Spleen (tissue), 11 donors: ENCODE measurements around the gene DNAJB9. TPM values are rescaled to one million over a fixed set of nuclear protein-coding genes. Genes with fewer than 3 reads are reported as not detected.

Experiments
- DNase-seq: peaks from one replicate; pipeline ENCODE4 v3.0.0-alpha.2; 2020
- H3K27ac ChIP-seq, 8 donors: fragments of 200-600 bp; sonication (generic) in 7 of 8; 1 replicate in 4 of 8; 2 replicates in 4 of 8; pipeline versions ENCODE4 v1.5.0 to v1.8.0; 2016 to 2021; ENCODE audit warnings: inconsistent platforms in 4 of 8, mild to moderate bottlenecking in 4 of 8, moderate library complexity in 1 of 8
- H3K27me3 ChIP-seq, 7 donors: fragments of 200-600 bp; sonication (generic) in 6 of 7; replicated peaks in 1 of 7; 1 replicate in 4 of 7; 2 replicates in 3 of 7; pipeline versions ENCODE4 v1.5.0 to v1.8.0; 2016 to 2021; ENCODE audit warnings: inconsistent platforms in 3 of 7, mild to moderate bottlenecking in 1 of 7
- H3K36me3 ChIP-seq, 6 donors: fragments of 200-600 bp; sonication (generic) in 5 of 6; 1 replicate in 4 of 6; 2 replicates in 2 of 6; pipeline versions ENCODE4 v1.5.0 to v1.8.0; 2016 to 2021; ENCODE audit warnings: inconsistent platforms in 2 of 6
- H3K4me1 ChIP-seq, 6 donors: fragments of 200-600 bp; sonication (generic) in 5 of 6; 1 replicate in 3 of 6; 2 replicates in 3 of 6; pipeline versions ENCODE4 v1.5.0 to v1.8.0; 2016 to 2021; ENCODE audit warnings: inconsistent platforms in 3 of 6
- H3K4me3 ChIP-seq, 8 donors: fragments of 200-600 bp; sonication (generic) in 7 of 8; 1 replicate in 4 of 8; 2 replicates in 4 of 8; pipeline versions ENCODE4 v1.5.0 to v1.8.0; 2016 to 2021; ENCODE audit warnings: inconsistent platforms in 4 of 8, mild to moderate bottlenecking in 4 of 8, moderate library complexity in 2 of 8
- H3K9me3 ChIP-seq, 8 donors: fragments of 200-600 bp; sonication (generic) in 7 of 8; 1 replicate in 4 of 8; 2 replicates in 4 of 8; pipeline versions ENCODE4 v1.5.0 to v1.8.0; 2016 to 2021; ENCODE audit warnings: inconsistent platforms in 4 of 8
- POLR2A ChIP-seq, 3 donors: fragments of 450-650 bp; IDR thresholded peaks; one replicate each; pipeline ENCODE4 v1.5.1; 2017; ENCODE audit warnings: antibody characterized with exemption in 3 of 3, mild to moderate bottlenecking in 1 of 3
- POLR2AphosphoS5 ChIP-seq, 3 donors: sonication (generic); formaldehyde crosslinking; IDR thresholded peaks; one replicate each; pipeline ENCODE4 v1.5.1; 2017; ENCODE audit warnings: antibody characterized with exemption in 3 of 3
- WGBS, 5 donors: extraction: QIAGEN DNeasy Blood & Tissue Kit in 3 of 5; methylation state at CpG; one replicate each; pipeline versions ENCODE4 v1.1.5 to v1.1.7; 2013 to 2018; 5-methylcytosine and 5-hydroxymethylcytosine counted together
- intact Hi-C: fragments of 100-400 bp; cut with DNase I; formaldehyde crosslinking; loops from one replicate; pipeline ENCODE4 v1.15.0; 2023; ENCODE audit warnings: low total_unique reads
- polyA plus RNA-seq, 3 donors: library from polyadenylated mRNA; stranded (reverse); fragments of 200-250 nt; gene quantifications; one replicate each; pipeline ENCODE4 v1.2.1, GENCODE V29; 2013
- total RNA-seq, 7 donors: library from RNA; depleted of rRNA in 3 of 7; stranded (reverse); fragments of >200 nt in 3 of 7; fragmentation: NEBNext Ultra II Directional in 4 of 7; extraction: Animal tissue kit (Norgen Biotek cat#: 25700) in 4 of 7; gene quantifications; one replicate each; pipeline versions ENCODE4 v1.1.0 to v1.2.1, GENCODE V29; 2016 to 2021
- TF ChIP-seq, protein P1 (sequence below), 11 experiments: fragments of 200-600 bp in 7 of 11; fragments of 450-650 bp in 4 of 11; sonication (generic) in 4 of 11; IDR thresholded peaks in 8 of 11; conservative IDR thresholded peaks in 3 of 11; 1 replicate in 7 of 11; 2 replicates in 4 of 11; pipeline versions ENCODE4 v1.4.0 to v1.8.0; 2016 to 2021; ENCODE audit warnings: antibody characterized with exemption in 11 of 11, inconsistent platforms in 4 of 11, mild to moderate bottlenecking in 1 of 11
- donor health status: healthy with polysubstance abuse.
- donor health status: DM: no; HTN: no; CAD: no; lungs with moderate emphysema.
- donor health status: DM: no; HTN: no; CAD: no.
- donor health status: Bipolar disorder and iron deficiency.
- donor health status: healthy.
- donor health status: DM: no; HTN: no; CAD: no.
- donor health status: DM: yes; HTN: yes; CAD: no.

DNAJB9 gene
- total and polyA plus RNA-seq, 10 donors = 5.0 to 79.2 (median 19.3) TPM

DNA sequence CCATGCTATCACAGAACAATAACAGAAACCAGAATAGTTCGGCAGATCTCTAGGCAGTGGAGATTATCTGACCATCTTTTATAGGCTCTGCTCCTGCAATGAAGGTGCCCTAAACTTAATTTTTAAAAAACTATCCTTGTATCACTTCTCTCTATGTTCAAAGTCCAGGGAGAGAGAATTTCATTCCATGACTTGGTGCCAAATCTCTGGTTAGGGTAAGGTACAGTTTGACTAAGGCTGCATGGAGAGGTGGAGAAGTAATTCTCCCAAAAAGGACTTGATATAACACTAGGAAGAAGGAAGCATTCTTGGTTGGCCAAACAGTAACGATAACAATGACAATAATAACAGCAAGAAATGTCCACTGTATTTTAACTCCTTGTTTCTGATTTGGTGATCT lies 40.0 kb downstream of the DNAJB9 start:
- DNase-seq = no peak

GRCh38 chr7:108611268-108611667 lies 41.6 kb downstream of the DNAJB9 start:
- intact Hi-C loops = no loop called here
- no peaks in the 10 kb centered on the region for H3K27me3 ChIP-seq
- H3K4me1 ChIP-seq = no peaks in the 10 kb centered on the region
- H3K4me3 ChIP-seq = no peak overlapping the region
- WGBS, 5 donors = 62 to 75% (median 68%) methylated on average over 4 of the region's 4 CpGs
- H3K9me3 ChIP-seq = no peaks in the 10 kb centered on the region
- no peak for TF ChIP-seq POLR2A (IDR thresholded peaks at IDR 0.05)
- TF ChIP-seq, protein P1, sequence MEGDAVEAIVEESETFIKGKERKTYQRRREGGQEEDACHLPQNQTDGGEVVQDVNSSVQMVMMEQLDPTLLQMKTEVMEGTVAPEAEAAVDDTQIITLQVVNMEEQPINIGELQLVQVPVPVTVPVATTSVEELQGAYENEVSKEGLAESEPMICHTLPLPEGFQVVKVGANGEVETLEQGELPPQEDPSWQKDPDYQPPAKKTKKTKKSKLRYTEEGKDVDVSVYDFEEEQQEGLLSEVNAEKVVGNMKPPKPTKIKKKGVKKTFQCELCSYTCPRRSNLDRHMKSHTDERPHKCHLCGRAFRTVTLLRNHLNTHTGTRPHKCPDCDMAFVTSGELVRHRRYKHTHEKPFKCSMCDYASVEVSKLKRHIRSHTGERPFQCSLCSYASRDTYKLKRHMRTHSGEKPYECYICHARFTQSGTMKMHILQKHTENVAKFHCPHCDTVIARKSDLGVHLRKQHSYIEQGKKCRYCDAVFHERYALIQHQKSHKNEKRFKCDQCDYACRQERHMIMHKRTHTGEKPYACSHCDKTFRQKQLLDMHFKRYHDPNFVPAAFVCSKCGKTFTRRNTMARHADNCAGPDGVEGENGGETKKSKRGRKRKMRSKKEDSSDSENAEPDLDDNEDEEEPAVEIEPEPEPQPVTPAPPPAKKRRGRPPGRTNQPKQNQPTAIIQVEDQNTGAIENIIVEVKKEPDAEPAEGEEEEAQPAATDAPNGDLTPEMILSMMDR (IDR thresholded peaks at IDR 0.05 in 8 of 11, conservative IDR thresholded peaks at IDR 0.05 in 3 of 11) = no peak
- TF ChIP-seq POLR2AphosphoS5 (IDR thresholded peaks at IDR 0.05) = no peak
- no peak overlapping the region for H3K27ac ChIP-seq
- no peaks in the 10 kb centered on the region for H3K36me3 ChIP-seq
- no peak for DNase-seq

More for the DNA sequence above, 40.0 kb downstream of the DNAJB9 start:
- Histone ChIP-seq H3K27me3 (no peaks in the 10 kb centered on the region), H3K9me3 (no peaks in the 10 kb centered on the region), H3K36me3 (no peaks in the 10 kb centered on the region), H3K27ac (no peak overlapping the region), H3K4me3 (no peak overlapping the region), H3K4me1 (no peaks in the 10 kb centered on the region)
- 81 to 91% (median 85%) methylated on average over 2 of the region's 2 CpGs for WGBS, 5 donors
- TF ChIP-seq, protein P1 (IDR thresholded peaks at IDR 0.05 in 8 of 11, conservative IDR thresholded peaks at IDR 0.05 in 3 of 11) = no peak
- no peak for TF ChIP-seq POLR2A (IDR thresholded peaks at IDR 0.05)
- TF ChIP-seq POLR2AphosphoS5 (IDR thresholded peaks at IDR 0.05) = no peak
- intact Hi-C loops = no loop called here

- no peak for TF ChIP-seq POLR2AphosphoS5 (IDR thresholded peaks at IDR 0.05)
- TF ChIP-seq, protein P1 (IDR thresholded peaks at IDR 0.05 in 8 of 11, conservative IDR thresholded peaks at IDR 0.05 in 3 of 11) = peak; percentile 53 to 79 (median 69)
- H3K9me3 ChIP-seq = no peaks in the 10 kb centered on the region
- no peaks in the 10 kb centered on the region for H3K4me1 ChIP-seq
- intact Hi-C loops = no loop called here
- no peaks in the 10 kb centered on the region for H3K27me3 ChIP-seq
- no peak overlapping the region for H3K4me3 ChIP-seq
- DNase-seq = no peak
- no peak overlapping the region for H3K27ac ChIP-seq
- H3K36me3 ChIP-seq = no peaks in the 10 kb centered on the region
- WGBS, 5 donors = 26 to 35% (median 28%) methylated on average over 5 of the region's 5 CpGs
These were observed 43.7 kb downstream of the DNAJB9 start for GRCh38 chr7:108613147-108613948.

- H3K36me3 ChIP-seq = no peaks in the 10 kb centered on the region
- H3K9me3 ChIP-seq = no peaks in the 10 kb centered on the region
- no peak overlapping the region for H3K27ac ChIP-seq
- no peak for DNase-seq
- no peaks in the 10 kb centered on the region for H3K4me1 ChIP-seq
- no peak for TF ChIP-seq POLR2A (IDR thresholded peaks at IDR 0.05)
- TF ChIP-seq POLR2AphosphoS5 (IDR thresholded peaks at IDR 0.05) = no peak
- TF ChIP-seq, protein P1 (IDR thresholded peaks at IDR 0.05 in 8 of 11, conservative IDR thresholded peaks at IDR 0.05 in 3 of 11) = no peak
- intact Hi-C loops = no loop called here
- no peaks in the 10 kb centered on the region for H3K27me3 ChIP-seq
- no peak overlapping the region for H3K4me3 ChIP-seq
- 88 to 99% (median 94%) methylated on average over 4 of the region's 4 CpGs for WGBS, 5 donors
These were observed 44.3 kb downstream of the DNAJB9 start for GRCh38 chr7:108613949-108614381.
